GM18517 (cell line): ENCODE results near the gene SPATA33.
"Not testable (repeated sequence)": the region's sequence is repeated elsewhere in the genome, so short reads cannot be mapped to it uniquely, and the experiment has no call there.

Experiments
- ATAC-seq: cut with Tn5 transposase; IDR thresholded peaks from one replicate; pipeline ENCODE4 v1.9.1; 2021; ENCODE audit warnings: mild to moderate bottlenecking, moderate library complexity; ENCODE audit not compliant: unreplicated experiment

The SPATA33 gene

GRCh38 chr16:89691231-89691985 lies 33.8 kb downstream of the SPATA33 start:
- no peak for ATAC-seq

GRCh38 chr16:89691986-89692569 lies 34.4 kb downstream of the SPATA33 start:
- ATAC-seq = no peak

- ATAC-seq = no peak
Measured at GRCh38 chr16:89693289-89693731, 35.7 kb downstream of the SPATA33 start.

DNA sequence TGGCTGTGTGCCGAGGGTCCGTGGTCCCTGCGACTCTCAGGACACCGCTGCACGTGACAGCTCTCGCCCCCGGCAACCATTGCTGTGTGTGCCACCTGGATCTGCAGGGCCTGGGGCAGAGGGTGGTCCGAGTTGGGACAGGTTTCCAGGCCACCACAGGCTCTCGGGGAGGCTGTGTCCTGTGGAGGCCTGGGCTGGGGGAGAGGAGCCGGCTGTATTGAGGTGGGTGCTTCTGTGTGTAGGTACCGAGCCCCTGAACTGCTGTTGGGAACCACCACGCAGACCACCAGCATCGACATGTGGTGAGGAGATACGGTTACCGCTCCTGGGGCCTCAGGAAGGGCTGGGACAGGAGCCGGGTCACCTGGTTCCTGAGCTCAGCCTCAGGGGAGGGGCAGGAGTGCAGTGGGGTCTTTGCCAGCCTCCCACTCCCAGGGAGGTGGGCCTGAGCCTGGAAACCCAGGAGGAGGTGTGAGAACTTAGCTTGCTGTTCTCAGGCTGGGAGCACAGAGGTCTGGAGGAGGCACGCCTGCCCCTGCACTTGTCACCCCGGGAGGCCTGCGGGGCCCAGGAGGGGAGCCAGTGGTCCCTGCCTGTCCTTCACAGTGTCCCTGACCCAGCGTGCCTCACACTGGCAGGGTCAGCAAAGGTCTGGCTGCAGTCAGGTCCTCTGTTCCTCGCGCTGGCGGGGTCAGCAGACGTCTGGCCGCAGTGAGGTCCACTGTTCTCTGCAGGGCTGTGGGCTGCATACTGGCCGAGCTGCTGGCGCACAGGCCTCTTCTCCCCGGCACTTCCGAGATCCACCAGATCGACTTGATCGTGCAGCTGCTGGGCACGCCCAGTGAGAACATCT lies 36.5 kb downstream of the SPATA33 start:
- no peak for ATAC-seq

DNA sequence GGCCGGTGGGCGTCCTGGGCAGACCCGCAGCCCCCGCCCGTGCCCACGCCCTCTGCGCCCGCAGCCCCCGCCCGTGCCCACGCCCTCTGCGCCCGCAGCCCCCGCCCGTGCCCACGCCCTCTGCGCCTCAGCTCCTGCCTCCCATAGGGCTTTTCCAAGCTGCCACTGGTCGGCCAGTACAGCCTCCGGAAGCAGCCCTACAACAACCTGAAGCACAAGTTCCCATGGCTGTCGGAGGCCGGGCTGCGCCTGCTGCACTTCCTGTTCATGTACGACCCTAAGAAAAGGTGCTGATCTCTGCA lies 37.1 kb downstream of the SPATA33 start:
- not testable (repeated sequence) for ATAC-seq

DNA sequence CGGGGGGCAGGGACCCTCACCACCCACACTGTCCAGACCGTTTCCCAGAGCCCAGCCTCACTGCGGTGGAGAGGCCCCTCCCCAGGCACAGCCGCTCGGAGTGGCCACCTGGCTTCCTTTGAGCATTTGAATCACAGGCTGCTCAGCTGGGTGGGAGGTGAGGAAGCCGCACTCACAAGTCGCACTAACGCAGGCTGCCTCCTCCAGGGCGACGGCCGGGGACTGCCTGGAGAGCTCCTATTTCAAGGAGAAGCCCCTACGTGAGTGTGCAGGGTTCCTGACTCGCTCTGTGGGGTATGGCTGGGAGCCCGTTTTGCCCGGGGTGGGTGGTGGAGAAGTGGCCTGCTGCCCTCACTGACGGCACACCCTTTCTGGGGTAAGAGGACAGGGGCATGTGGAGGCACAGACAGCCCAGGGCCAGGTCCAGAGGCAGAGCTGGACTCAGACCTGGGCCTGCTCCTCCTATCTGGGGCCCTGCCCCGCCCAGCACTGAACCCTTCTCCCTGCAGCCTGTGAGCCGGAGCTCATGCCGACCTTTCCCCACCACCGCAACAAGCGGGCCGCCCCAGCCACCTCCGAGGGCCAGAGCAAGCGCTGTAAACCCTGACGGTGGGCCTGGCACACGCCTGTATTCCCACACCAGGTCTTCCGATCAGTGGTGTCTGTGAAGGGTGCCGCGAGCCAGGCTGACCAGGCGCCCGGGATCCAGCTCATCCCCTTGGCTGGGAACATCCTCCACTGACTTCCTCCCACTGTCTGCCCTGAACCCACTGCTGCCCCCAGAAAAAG lies 37.6 kb downstream of the SPATA33 start:
- ATAC-seq = no peak

DNA sequence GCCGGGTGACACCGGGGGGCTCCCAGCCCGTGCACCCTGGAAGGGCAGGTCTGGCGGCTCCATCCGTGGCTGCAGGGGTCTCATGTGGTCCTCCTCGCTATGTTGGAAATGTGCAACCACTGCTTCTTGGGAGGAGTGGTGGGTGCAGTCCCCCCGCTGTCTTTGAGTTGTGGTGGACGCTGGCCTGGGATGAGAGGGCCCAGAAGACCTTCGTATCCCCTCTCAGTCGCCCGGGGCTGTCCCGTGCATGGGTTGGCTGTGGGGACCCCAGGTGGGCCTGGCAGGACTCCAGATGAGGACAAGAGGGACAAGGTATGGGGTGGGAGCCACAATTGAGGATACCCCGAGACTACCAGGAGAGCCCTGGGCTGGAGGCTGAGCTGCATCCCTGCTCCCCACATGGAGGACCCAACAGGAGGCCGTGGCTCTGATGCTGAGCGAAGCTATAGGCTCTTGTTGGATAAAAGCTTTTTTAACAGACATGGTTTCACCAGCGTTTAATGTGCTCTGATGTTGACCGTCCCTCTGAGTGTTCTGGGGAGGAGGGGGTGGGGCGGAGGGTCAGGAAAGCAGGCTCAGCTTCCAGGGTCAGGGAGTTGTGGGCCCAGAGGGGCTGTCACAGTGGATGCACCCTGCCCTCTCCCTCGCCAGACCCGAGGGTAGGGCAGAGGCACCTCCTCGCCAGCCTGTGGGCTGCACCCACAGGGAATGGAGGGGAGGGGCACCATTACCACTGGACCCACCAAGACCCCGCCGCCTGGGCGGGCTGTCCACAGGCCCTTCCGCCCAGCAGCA lies 38.4 kb downstream of the SPATA33 start:
- ATAC-seq = no peak

- no peak for ATAC-seq
Measured at GRCh38 chr16:89696670-89697128, 39.1 kb downstream of the SPATA33 start.

- ATAC-seq = no peak
Measured at GRCh38 chr16:89697161-89697615, 39.6 kb downstream of the SPATA33 start.

- no peak for ATAC-seq
Measured at GRCh38 chr16:89697616-89698331, 40.1 kb downstream of the SPATA33 start.

DNA sequence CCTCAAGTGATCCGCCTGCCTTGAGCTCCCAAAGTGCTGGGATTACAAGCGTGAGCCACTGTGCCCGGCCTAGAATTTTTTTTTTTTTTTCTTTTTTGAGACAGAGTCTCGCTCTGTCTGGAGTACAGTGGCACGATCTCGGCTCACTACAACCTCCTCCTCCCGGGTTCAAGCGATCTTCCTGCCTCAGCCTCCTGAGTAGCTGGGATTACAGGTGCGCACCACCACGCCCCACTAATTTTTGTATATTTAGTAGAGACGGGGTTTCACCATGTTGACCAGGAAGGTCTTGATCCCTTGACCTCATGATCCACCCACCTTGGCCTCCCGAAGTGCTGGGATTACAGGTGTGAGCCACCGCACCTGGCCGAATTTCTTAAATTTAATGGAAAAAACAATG lies 41.1 kb downstream of the SPATA33 start:
- ATAC-seq = not testable (repeated sequence)

GRCh38 chr16:89699629-89700099 lies 42.0 kb downstream of the SPATA33 start:
- ATAC-seq = not testable (repeated sequence)

DNA sequence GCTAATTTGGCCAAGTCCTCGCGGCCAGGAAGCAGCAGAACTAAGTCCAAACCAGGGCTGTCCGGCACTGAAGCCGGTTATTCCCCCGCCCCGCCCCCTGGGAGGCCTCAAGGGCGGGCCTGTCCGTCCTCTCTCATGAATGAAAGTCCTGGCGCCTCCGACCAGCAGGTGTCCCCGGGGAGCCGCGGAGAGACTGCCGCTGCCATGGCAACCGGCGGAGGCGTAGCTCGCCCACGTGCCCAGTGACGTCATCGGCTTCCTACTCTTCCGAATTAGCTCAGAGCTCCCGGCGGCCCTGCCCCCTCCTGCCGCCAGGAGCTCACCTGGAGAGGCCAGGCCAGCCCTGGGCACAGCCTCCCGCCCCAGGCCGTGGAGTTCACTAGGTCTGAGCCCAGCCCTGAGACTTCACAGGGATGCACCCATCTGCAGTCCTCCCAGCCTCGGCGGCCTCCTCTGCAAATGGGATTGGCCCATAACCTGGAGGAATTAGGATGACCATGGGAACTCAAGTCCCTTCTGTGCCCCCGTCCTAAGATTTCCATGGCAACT lies 42.5 kb downstream of the SPATA33 start:
- ATAC-seq = peak; percentile 56

GRCh38 chr16:89700649-89701424 lies 43.2 kb downstream of the SPATA33 start:
- ATAC-seq = no peak

DNA sequence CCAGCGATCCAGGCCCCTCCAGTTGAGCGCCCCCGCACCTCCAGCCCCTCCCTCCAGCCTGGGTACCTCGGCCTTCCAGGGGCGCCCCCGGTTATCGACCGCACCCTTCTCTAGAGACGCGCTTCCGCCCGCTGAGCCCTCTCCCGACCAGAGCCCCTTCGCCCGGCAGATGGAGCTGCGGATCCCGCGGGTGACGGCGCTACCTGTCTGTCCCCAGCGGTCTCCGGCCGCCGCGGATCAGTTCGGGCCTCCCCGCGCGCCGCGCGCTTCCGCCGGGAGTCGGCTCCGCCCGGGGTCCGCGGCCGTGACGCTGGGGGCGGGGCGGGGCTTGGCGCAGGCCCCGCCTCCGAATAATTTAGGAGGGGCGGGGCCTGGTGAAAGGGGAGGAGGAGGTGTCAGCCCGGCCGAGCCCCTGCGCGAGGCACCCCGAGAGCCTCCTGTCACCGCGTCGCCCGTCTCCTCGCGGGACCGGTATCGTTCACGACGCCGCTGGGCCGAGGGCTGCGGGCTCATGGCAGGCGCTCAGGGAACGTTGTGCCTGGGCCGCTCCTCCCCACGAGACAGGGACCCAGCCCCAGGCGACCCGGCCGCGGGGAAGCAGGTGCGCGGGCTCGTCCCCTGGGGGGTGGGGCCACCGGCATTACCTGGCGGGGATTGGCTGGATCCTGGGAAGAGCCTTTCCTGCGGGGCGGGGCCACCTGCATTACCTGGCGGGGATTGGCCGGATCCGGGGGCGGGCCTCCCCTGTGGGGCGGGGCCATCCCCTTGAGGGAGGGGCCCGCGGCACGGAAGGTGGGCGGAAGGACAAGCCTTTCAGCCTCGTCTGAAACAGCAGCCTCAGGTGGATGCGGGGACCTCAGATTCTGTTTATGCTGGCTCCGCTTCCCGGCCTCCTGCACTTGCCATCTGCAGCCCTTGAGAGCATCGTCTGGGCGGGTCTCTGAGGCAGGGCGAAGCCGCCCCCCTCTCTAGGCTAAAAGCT lies 44.1 kb downstream of the SPATA33 start, which contains the start of gene SPATA2L:
Gene SPATA2L, minus strand, starts transcription at position 281 of the 982 bp plus-strand sequence. CDS start 473 bp downstream, outside the sequence.
- ATAC-seq = peak; percentile 62

- ATAC-seq = no peak
Measured at GRCh38 chr16:89704281-89704680, 46.6 kb downstream of the SPATA33 start.

- ATAC-seq = no peak
Measured at GRCh38 chr16:89705006-89705405, 47.4 kb downstream of the SPATA33 start.
